Body of pancreas (tissue), 4 donors: ENCODE measurements around the gene ISCA1. TPM values are rescaled to one million over a fixed set of nuclear protein-coding genes. Genes with fewer than 3 reads are reported as not detected.

Source experiments
- ATAC-seq: fragments of 150-250 bp; one replicate; pipeline ENCODE4 v1.9.1; 2016
- DNase-seq, 4 donors: peaks; one replicate each; pipeline ENCODE4 v3.0.0-alpha.2; 2019
- H3K27ac ChIP-seq, 4 donors: fragments of 200-600 bp; sonication (generic); 1 replicate in 3 of 4; 2 replicates in 1 of 4; pipeline versions ENCODE4 v1.5.1 to v1.6.1; 2016 to 2019; ENCODE audit warnings: mild to moderate bottlenecking in 1 of 4, mixed read lengths in 1 of 4, moderate library complexity in 1 of 4
- H3K27me3 ChIP-seq, 2 donors: fragments of 200-600 bp; sonication (generic); one replicate each; pipeline ENCODE4 v1.6.0; 2016; ENCODE audit warnings: mild to moderate bottlenecking in 1 of 2
- H3K36me3 ChIP-seq, 2 donors: fragments of 200-600 bp; sonication (generic); replicated peaks in 1 of 2; 2 replicates each; pipeline ENCODE4 v1.5.1; 2016; ENCODE audit warnings: low read depth in 2 of 2; ENCODE audit not compliant: insufficient read depth in 1 of 2
- H3K4me1 ChIP-seq: fragments of 200-600 bp; sonication (generic); one replicate; pipeline ENCODE4 v1.6.0; 2016
- H3K4me3 ChIP-seq, 2 donors: fragments of 200-600 bp; sonication (generic); 1 replicate in 1 of 2; 2 replicates in 1 of 2; pipeline ENCODE4 v1.5.1; 2016 to 2019
- H3K9me3 ChIP-seq, 3 donors: fragments of 200-600 bp; sonication (generic); 1 replicate in 2 of 3; 2 replicates in 1 of 3; pipeline ENCODE4 v1.5.1; 2016
- POLR2A ChIP-seq, 3 donors: fragments of 450-650 bp; IDR thresholded peaks; one replicate each; pipeline ENCODE4 v1.6.1; 2016; ENCODE audit warnings: antibody characterized with exemption in 3 of 3, mild to moderate bottlenecking in 2 of 3
- WGBS, 2 donors: methylation state at CpG; one replicate each; pipeline ENCODE4 v1.1.5; 2017; 5-methylcytosine and 5-hydroxymethylcytosine counted together
- intact Hi-C: fragments of 100-400 bp; cut with DNase I; formaldehyde crosslinking; loops from one replicate; pipeline ENCODE4 v1.15.1; 2023
- total RNA-seq, 2 donors: library from RNA; depleted of rRNA; stranded (reverse); fragments of >200 nt; gene quantifications; one replicate each; pipeline ENCODE4 v1.1.0, GENCODE V29; 2016
- TF ChIP-seq, protein P1 (sequence below), 7 experiments: fragments of 450-650 bp in 4 of 7; fragments of 200-600 bp in 3 of 7; sonication (generic) in 3 of 7; IDR thresholded peaks; one replicate each; pipeline ENCODE4 v1.5.1; 2016 to 2019; ENCODE audit warnings: antibody characterized with exemption in 7 of 7

The ISCA1 gene
- total RNA-seq, 2 donors from 2014 or later: 19.4 to 21.0 TPM

DNA sequence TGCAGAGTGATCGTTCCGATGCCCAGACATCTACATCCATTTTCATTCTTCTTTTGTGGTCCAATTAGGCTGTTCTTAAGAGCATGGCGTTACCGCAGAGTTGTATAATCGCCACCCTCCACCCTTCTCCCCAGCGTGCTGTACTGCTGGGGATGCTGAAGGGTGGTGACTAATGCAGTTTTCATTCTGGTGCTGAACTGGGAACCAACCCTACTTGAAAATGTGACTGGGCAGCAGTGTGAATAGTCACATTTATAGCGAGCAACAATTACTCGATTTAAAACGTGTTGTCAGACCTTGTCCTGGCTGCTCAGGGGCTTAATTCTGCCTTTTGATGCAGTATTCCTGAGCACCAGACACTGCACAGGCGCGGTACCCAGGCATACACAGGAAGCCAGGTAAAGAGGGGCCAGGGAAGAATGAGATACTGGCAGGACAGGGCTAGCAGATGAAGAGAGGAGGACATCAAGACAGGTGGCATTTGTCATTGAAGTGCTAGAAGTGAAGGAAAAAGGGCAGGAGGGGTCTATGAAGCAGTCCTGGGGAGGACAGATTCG is 719 bp upstream of the ISCA1 start:
- 8 to 11% methylated on average over 11 to 12 of the region's 12 CpGs for WGBS, 2 donors
- Histone ChIP-seq H3K4me1 (peaks cover 34% of the 10 kb centered on the region), H3K9me3 (no peaks in the 10 kb centered on the region), H3K4me3 (peak overlapping the region; percentile 73 to 96), H3K36me3 (no peaks in the 10 kb centered on the region), H3K27me3 (no peaks in the 10 kb centered on the region), H3K27ac (peak overlapping the region; percentile 79 to 98 (median 94))
- DNase-seq: no peak
- TF ChIP-seq, protein P1, sequence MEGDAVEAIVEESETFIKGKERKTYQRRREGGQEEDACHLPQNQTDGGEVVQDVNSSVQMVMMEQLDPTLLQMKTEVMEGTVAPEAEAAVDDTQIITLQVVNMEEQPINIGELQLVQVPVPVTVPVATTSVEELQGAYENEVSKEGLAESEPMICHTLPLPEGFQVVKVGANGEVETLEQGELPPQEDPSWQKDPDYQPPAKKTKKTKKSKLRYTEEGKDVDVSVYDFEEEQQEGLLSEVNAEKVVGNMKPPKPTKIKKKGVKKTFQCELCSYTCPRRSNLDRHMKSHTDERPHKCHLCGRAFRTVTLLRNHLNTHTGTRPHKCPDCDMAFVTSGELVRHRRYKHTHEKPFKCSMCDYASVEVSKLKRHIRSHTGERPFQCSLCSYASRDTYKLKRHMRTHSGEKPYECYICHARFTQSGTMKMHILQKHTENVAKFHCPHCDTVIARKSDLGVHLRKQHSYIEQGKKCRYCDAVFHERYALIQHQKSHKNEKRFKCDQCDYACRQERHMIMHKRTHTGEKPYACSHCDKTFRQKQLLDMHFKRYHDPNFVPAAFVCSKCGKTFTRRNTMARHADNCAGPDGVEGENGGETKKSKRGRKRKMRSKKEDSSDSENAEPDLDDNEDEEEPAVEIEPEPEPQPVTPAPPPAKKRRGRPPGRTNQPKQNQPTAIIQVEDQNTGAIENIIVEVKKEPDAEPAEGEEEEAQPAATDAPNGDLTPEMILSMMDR (IDR thresholded peaks at IDR 0.05): no peak
- TF ChIP-seq POLR2A (IDR thresholded peaks at IDR 0.05): no peak
- intact Hi-C loops: no loop called here
- peak; percentile 27 for ATAC-seq

DNA sequence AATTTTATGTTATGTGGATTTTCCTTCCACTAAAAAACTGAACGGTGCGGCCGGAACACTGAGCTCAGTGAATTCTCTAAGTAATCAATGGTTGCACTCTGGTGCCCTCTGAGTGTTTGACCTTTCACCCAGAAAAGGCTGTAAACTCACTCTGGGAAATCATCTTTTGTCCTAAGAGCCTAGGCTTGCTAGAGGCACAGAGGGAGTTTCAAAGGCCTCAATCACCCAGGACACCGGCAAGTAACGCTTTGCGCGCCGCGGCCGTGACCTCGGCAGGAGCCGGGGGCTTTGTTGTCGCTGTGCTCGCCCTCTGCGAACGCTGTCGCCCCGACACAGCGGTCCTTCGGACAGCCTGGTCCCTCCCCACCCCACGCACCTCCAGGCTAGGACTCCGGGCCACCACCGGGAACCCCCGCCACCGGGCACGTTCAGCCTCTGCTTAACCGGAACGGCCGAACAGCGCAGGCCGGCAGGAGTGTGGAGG is 703 bp downstream of the ISCA1 start:
- peak overlapping the region; percentile 79 to 98 (median 94) for H3K27ac ChIP-seq
- WGBS, 2 donors: 0% methylated on average over 10 to 31 of the region's 31 CpGs
- peak; percentile 8 for ATAC-seq
- H3K4me3 ChIP-seq: peak overlapping the region; percentile 73 to 96
- H3K4me1 ChIP-seq: peaks cover 34% of the 10 kb centered on the region
- TF ChIP-seq, protein P1 (IDR thresholded peaks at IDR 0.05): no peak
- TF ChIP-seq POLR2A (IDR thresholded peaks at IDR 0.05): no peak
- intact Hi-C loops: no loop called here
- no peaks in the 10 kb centered on the region for H3K36me3 ChIP-seq
- H3K9me3 ChIP-seq: no peaks in the 10 kb centered on the region
- H3K27me3 ChIP-seq: no peaks in the 10 kb centered on the region
- DNase-seq: no peak

DNA sequence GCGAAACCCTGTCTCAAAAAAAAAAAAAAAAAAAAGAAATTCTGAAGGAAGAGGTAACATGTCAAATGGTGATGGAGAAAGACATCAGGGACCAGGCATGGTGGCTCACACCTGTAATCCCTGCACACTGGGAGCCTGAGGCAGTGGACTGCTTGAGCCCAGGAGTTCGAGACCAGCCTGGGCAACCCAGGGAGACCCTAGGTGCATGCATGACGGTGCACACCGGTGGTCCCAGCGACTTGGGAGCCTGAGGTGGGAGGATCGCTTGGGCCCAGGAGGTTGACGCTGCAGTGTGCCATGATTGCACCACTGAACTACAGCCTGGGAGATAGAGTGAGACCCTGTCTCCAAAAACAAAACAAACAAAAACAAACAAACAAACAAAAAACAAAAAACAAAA is 1.8 kb downstream of the ISCA1 start:
- H3K27me3 ChIP-seq: no peaks in the 10 kb centered on the region
- H3K36me3 ChIP-seq: no peaks in the 10 kb centered on the region
- TF ChIP-seq, protein P1 (IDR thresholded peaks at IDR 0.05): no peak
- no peak for TF ChIP-seq POLR2A (IDR thresholded peaks at IDR 0.05)
- DNase-seq (no peak), ATAC-seq (no peak)
- no peaks in the 10 kb centered on the region for H3K9me3 ChIP-seq
- 91 to 94% methylated on average over 6 of the region's 7 CpGs for WGBS, 2 donors
- no peak overlapping the region for H3K4me3 ChIP-seq
- intact Hi-C loops: no loop called here
- no peak overlapping the region for H3K27ac ChIP-seq
- H3K4me1 ChIP-seq: peaks cover 34% of the 10 kb centered on the region

DNA sequence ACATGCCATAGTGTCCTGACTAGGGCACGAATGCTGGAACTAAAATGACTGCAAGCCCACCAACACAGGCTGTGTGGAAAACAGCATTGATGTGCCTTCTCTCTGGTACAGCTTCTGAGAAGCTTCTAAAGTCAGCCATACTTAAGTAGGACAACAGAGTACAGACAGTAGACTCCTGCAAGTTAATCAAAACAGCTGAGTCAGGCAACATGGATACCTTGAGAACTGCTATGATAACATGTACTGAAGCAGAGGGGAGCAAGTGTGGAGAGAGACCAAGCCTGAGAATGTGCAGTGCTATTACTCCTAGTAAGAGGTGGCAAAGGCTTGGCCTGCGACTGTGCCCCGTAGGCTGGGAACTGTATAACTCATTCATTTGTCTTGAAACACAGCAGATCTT is 2.5 kb downstream of the ISCA1 start:
- DNase-seq: no peak
- Histone ChIP-seq H3K36me3 (no peaks in the 10 kb centered on the region), H3K4me3 (no peak overlapping the region), H3K4me1 (peaks cover 38% of the 10 kb centered on the region), H3K9me3 (no peaks in the 10 kb centered on the region), H3K27me3 (no peaks in the 10 kb centered on the region), H3K27ac (no peak overlapping the region)
- no peak for ATAC-seq
- TF ChIP-seq, protein P1 (IDR thresholded peaks at IDR 0.05): no peak
- no peak for TF ChIP-seq POLR2A (IDR thresholded peaks at IDR 0.05)
- intact Hi-C loops: no loop called here
- WGBS, 2 donors: 75% methylated on average over 3 of the region's 3 CpGs

DNA sequence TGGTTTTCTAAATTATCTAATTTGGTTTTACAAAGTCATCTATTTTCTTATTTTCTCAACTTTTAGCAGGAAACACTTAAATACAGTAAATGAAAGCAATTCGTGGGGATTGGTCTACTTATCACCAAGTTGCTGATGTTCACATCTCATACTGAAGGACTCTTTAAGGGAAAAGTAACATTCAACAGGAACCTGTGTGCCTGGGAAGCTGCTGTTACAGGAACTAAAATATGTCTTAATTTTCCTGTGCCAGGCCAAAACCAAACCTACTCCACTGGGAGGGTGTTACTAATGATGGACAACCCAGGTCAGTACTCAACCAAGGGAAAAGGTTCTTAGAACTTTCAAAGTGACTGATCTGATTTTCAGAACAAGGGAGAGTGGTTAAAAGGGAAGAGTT is 5.3 kb downstream of the ISCA1 start:
- Histone ChIP-seq H3K9me3 (no peaks in the 10 kb centered on the region), H3K27ac (no peak overlapping the region), H3K4me3 (no peak overlapping the region), H3K4me1 (peaks cover 33% of the 10 kb centered on the region), H3K27me3 (no peaks in the 10 kb centered on the region), H3K36me3 (peaks cover 0 to 5% of the 10 kb centered on the region in 2 donors)
- WGBS, 2 donors: 26 to 57% methylated on average over 1 of the region's 1 CpG
- DNase-seq (no peak), ATAC-seq (no peak)
- TF ChIP-seq, protein P1 (IDR thresholded peaks at IDR 0.05): no peak
- TF ChIP-seq POLR2A (IDR thresholded peaks at IDR 0.05): no peak
- intact Hi-C loops: no loop called here
